Activated B cell treated with CpG ODN at 0.5 μM for 24 hours (primary cell): ENCODE measurements around the gene PMS1. TPM values are rescaled to one million over a fixed set of nuclear protein-coding genes. Genes with fewer than 3 reads are reported as not detected.

Experiments
- ATAC-seq: fragments of 200-7000 bp; cut with Tn5 transposase; one replicate; pipeline ENCODE4 v1.10.0; 2021; ENCODE audit warnings: low read depth, mild to moderate bottlenecking, moderate library complexity
- CTCF ChIA-PET: fragments of 350-600 bp; sonication (Branson Sonifier 250); formaldehyde crosslinking; loops from one replicate; lab custom pipeline; 2021; ENCODE audit warnings: antibody characterized with exemption; lab: Charles Lee
- POLR2A ChIA-PET: fragments of 350-600 bp; sonication (Branson Sonifier 250); formaldehyde crosslinking; loops from one replicate; lab custom pipeline; 2021; ENCODE audit warnings: antibody characterized with exemption; lab: Charles Lee
- DNase-seq: peaks from one replicate; pipeline ENCODE4 v3.0.0; 2022
- H3K27ac Mint-ChIP-seq: one replicate; pipeline ENCODE4 v1.8.0; 2020; ENCODE audit warnings: mixed read lengths
- H3K27me3 Mint-ChIP-seq: one replicate; pipeline ENCODE4 v1.8.0; 2021; ENCODE audit warnings: mixed read lengths
- H3K36me3 Mint-ChIP-seq: one replicate; pipeline ENCODE4 v1.8.0; 2021; ENCODE audit warnings: low read depth, mixed read lengths
- H3K4me1 Mint-ChIP-seq: one replicate; pipeline ENCODE4 v1.8.0; 2021; ENCODE audit warnings: mixed read lengths
- H3K4me3 Mint-ChIP-seq: one replicate; pipeline ENCODE4 v1.8.0; 2020; ENCODE audit warnings: mild to moderate bottlenecking, mixed read lengths
- H3K9me3 Mint-ChIP-seq: one replicate; pipeline ENCODE4 v1.8.0; 2020; ENCODE audit warnings: mixed read lengths
- CTCF ChIP-seq: fragments of 200-600 bp; IDR thresholded peaks from one replicate; pipeline ENCODE4 v1.8.0; 2022; ENCODE audit warnings: antibody characterized with exemption, mild to moderate bottlenecking
- intact Hi-C: fragments of 100-400 bp; cut with micrococcal nuclease; formaldehyde crosslinking; loops from one replicate; pipeline ENCODE4 v1.15.1; 2024
- total RNA-seq: library from RNA; stranded (reverse); gene quantifications from 2 replicates; pipeline ENCODE4 v1.2.3, GENCODE V29; 2022

PMS1 gene
- total RNA-seq, 1 donor from 2014 or later: 39.0 TPM

GRCh38 chr2:189762551-189763298 lies 21.5 kb upstream of the PMS1 start, which contains the start of gene OSGEPL1:
Gene OSGEPL1 (minus strand): TSS chr2:189762792. CDS start chr2:189761640, 1,152 bp downstream.
- CTCF ChIA-PET: interaction anchor here (0.6 to 2.8 kb wide), 14 partner anchors 8 to 129 kb away, joined by 3 to 18 read pairs (median 4); partner anchors contain the start of genes ANKAR, ASNSD1, ORMDL1 and PMS1
- POLR2A ChIA-PET: interaction anchor here (0.6 to 4.7 kb wide), 17 partner anchors 9 to 1124 kb away, joined by 3 to 92 read pairs (median 5); partner anchors contain the start of genes ANKAR, ASNSD1, NAB1 and ORMDL1
- H3K36me3 Mint-ChIP-seq: peaks cover 24% of the 10 kb centered on the region
- ATAC-seq: peak; percentile 93
- H3K4me1 Mint-ChIP-seq: peaks cover 8% of the 10 kb centered on the region
- H3K9me3 Mint-ChIP-seq: no peaks in the 10 kb centered on the region
- peak within 1 kb of the TSS; percentile 95 for H3K4me3 Mint-ChIP-seq
- H3K27me3 Mint-ChIP-seq: no peaks in the 10 kb centered on the region
- no peak for TF ChIP-seq CTCF
- peak; percentile 81 for DNase-seq
- peak within 1 kb of the TSS; percentile 97 for H3K27ac Mint-ChIP-seq
- intact Hi-C loops: loop anchor here (1.0 to 5.0 kb wide), 11 partner anchors 14 to 1915 kb away; partner anchors contain the start of genes ANKAR, ASNSD1, GLS and NAB1

GRCh38 chr2:189763908-189764661 lies 20.2 kb upstream of the PMS1 start:
- ATAC-seq (no peak), DNase-seq (no peak)
- H3K4me1 Mint-ChIP-seq: peaks cover 8% of the 10 kb centered on the region
- CTCF ChIA-PET: interaction anchor here (1.6 to 2.7 kb wide), 4 partner anchors 12 to 107 kb away, joined by 6 to 18 read pairs (median 8); partner anchors contain the start of genes ASNSD1, ORMDL1 and PMS1
- intact Hi-C loops: loop anchor here (1.0 to 5.0 kb wide), 7 partner anchors 15 to 1913 kb away; partner anchors contain the start of genes GLS, NAB1, NABP1 and NEMP2
- peaks cover 27% of the 10 kb centered on the region for H3K36me3 Mint-ChIP-seq
- no peaks in the 10 kb centered on the region for H3K27me3 Mint-ChIP-seq
- H3K27ac Mint-ChIP-seq: no peak overlapping the region
- no peak for TF ChIP-seq CTCF
- POLR2A ChIA-PET: interaction anchor here (0.7 to 4.7 kb wide), 6 partner anchors 9 to 770 kb away, joined by 3 to 92 read pairs (median 6); partner anchors contain the start of genes NEMP2, ORMDL1, PMS1 and WDR75
- no peaks in the 10 kb centered on the region for H3K9me3 Mint-ChIP-seq
- H3K4me3 Mint-ChIP-seq: no peak overlapping the region

GRCh38 chr2:189770590-189771322 lies 13.5 kb upstream of the PMS1 start:
- no peak for DNase-seq
- peaks cover 4% of the 10 kb centered on the region for H3K4me1 Mint-ChIP-seq
- CTCF ChIA-PET: interaction anchor here (0.6 kb wide), 1 partner anchor 8 kb away, joined by 4 read pairs; the partner anchor contains the start of gene OSGEPL1
- ATAC-seq: no peak
- TF ChIP-seq CTCF: no peak
- no peak overlapping the region for H3K4me3 Mint-ChIP-seq
- H3K27ac Mint-ChIP-seq: no peak overlapping the region
- peaks cover 74% of the 10 kb centered on the region for H3K36me3 Mint-ChIP-seq
- no peaks in the 10 kb centered on the region for H3K9me3 Mint-ChIP-seq
- intact Hi-C loops: no loop called here
- POLR2A ChIA-PET: no interaction called here
- H3K27me3 Mint-ChIP-seq: no peaks in the 10 kb centered on the region

- H3K36me3 Mint-ChIP-seq: peaks cover 76% of the 10 kb centered on the region
- POLR2A ChIA-PET: interaction anchor here (1.0 kb wide), 1 partner anchor 9 kb away, joined by 3 read pairs; no protein-coding TSS in a partner anchor
- CTCF ChIA-PET: no interaction called here
- TF ChIP-seq CTCF: no peak
- H3K4me3 Mint-ChIP-seq: no peak overlapping the region
- H3K27me3 Mint-ChIP-seq: no peaks in the 10 kb centered on the region
- H3K9me3 Mint-ChIP-seq: no peaks in the 10 kb centered on the region
- no peak for DNase-seq
- intact Hi-C loops: no loop called here
- H3K4me1 Mint-ChIP-seq: peaks cover 4% of the 10 kb centered on the region
- no peak overlapping the region for H3K27ac Mint-ChIP-seq
- ATAC-seq: no peak
These were observed 12.0 kb upstream of the PMS1 start for GRCh38 chr2:189772212-189772611.
